ENCODE measurements around the gene NR2C2AP.

NR2C2AP gene

DNA sequence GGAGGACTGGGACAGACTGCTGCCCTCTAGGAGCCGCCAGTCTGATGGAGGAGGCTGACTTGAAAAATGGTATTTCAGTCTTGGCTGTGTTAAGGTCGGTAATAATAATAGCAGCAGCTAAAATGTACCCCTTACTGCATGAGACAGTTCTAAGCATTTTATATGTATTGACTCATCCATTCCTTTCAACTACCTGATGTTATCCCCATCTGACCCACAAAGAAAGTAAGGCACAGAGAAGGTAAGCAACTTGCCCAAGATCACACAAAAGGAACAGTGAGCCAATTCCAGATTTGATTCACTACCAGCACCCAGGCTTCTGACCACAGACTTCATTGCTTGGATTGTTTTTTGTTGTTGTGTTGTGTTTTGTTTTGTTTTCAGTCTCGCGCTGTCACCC, 12.6 kb upstream of the NR2C2AP start:
- no peak for DNase-seq (ENCODE audit: low read depth)
- H3K4me3 ChIP-seq (ENCODE audit: low read length): no peak overlapping the region
- TF ChIP-seq, protein P1, sequence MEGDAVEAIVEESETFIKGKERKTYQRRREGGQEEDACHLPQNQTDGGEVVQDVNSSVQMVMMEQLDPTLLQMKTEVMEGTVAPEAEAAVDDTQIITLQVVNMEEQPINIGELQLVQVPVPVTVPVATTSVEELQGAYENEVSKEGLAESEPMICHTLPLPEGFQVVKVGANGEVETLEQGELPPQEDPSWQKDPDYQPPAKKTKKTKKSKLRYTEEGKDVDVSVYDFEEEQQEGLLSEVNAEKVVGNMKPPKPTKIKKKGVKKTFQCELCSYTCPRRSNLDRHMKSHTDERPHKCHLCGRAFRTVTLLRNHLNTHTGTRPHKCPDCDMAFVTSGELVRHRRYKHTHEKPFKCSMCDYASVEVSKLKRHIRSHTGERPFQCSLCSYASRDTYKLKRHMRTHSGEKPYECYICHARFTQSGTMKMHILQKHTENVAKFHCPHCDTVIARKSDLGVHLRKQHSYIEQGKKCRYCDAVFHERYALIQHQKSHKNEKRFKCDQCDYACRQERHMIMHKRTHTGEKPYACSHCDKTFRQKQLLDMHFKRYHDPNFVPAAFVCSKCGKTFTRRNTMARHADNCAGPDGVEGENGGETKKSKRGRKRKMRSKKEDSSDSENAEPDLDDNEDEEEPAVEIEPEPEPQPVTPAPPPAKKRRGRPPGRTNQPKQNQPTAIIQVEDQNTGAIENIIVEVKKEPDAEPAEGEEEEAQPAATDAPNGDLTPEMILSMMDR (conservative IDR thresholded peaks at IDR 0.05; ENCODE audit: low read depth, low read length): no peak

DNA sequence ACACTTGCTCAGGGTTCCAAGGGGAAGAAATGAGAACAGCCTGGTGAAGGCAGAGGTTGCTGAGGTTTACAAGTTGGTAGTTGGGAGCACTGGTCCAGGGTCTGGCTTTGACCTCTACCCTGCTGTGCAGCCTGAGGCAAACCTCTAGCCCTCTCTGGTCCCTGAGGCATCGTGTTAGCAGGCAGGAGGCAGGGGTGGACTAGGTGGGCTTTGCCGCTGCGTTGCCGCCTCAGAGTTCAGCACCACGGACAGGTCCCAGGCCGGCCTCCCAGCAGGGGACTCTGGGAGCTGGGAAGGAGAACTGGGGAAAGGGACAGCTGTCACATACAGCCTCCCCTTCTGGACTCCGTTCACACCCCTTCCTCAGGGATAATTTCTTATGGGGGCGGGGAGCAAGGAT, 11.7 kb upstream of the NR2C2AP start:
- DNase-seq (ENCODE audit: low read depth): no peak
- no peak overlapping the region for H3K4me3 ChIP-seq (ENCODE audit: low read length)
- TF ChIP-seq, protein P1 (conservative IDR thresholded peaks at IDR 0.05; ENCODE audit: low read depth, low read length): no peak

DNA sequence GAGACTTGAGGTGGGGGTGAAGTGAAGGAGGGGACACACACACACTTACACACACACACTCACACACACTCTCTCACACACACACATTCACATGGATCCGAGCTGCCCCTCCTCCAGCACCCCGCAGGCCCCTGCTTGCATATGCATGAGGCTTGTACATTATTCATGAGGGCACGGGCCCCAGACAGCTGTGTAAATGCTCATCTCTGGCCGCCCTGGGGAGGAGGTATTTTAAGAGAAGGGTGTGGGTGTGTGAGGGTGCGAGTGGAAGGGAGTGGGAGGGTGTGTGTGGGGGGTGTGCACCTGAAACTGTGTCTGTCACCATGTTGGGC, 10.9 kb upstream of the NR2C2AP start:
- no peak for DNase-seq (ENCODE audit: low read depth)
- TF ChIP-seq, protein P1 (conservative IDR thresholded peaks at IDR 0.05; ENCODE audit: low read depth, low read length): no peak
- no peak overlapping the region for H3K4me3 ChIP-seq (ENCODE audit: low read length)

DNA sequence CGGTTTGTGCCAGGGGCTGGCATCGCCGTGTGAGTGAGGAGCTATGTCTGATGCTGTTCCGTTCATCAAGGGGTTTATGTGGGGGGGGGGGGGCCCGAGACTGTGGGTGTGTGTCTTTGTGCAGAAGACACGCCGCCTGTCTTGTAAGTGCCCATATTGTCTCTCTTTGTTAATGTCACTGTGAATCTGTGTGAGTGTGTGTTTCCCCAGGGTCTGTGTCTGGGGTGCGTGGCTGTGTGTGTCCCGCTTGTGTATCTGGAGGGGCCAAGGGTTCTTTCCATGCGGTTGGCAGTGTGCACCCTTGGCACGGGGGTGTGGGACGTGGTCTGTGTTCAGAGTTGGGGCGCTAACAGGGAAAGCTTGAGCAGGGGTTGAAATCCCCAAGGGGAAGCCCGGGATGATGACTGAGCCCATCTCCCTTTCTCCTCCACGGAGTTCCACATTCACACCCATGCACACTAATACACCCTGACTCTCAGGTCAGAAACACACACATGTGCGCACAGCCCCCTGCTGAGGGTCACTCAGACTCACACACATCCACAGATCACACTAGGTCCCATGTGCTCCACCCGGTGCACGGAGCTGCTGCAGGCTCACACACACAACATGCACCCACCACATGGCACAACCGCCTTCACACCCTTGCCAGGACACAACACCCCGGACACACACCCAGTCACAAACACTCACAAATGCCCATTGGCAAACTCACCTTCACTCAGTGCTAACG, 10.4 kb upstream of the NR2C2AP start:
- TF ChIP-seq, protein P1 (conservative IDR thresholded peaks at IDR 0.05; ENCODE audit: low read depth, low read length): no peak
- DNase-seq (ENCODE audit: low read depth): no peak
- no peak overlapping the region for H3K4me3 ChIP-seq (ENCODE audit: low read length)

DNA sequence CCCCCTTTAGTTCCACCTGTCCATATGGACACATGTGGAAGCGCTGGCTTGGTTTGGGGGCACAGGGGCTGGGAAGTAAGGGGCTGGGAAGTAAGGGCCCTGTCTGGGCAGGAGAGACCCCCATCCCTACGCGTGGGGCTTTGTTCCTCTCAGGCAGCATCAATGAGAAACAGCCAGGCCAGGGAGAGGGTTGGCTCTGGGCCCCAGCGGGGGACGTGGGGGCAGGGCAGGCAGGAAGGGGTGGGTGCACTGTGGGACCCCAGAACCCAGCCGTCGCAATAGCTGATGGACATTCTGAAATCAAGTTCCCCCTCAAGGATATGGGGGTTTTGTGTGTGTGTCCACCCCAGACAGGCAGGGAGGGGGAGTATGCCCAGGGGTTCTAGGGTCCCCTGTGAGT, 9.7 kb upstream of the NR2C2AP start:
- TF ChIP-seq, protein P1 (conservative IDR thresholded peaks at IDR 0.05; ENCODE audit: low read depth, low read length): no peak
- no peak for DNase-seq (ENCODE audit: low read depth)
- H3K4me3 ChIP-seq (ENCODE audit: low read length): no peak overlapping the region

DNA sequence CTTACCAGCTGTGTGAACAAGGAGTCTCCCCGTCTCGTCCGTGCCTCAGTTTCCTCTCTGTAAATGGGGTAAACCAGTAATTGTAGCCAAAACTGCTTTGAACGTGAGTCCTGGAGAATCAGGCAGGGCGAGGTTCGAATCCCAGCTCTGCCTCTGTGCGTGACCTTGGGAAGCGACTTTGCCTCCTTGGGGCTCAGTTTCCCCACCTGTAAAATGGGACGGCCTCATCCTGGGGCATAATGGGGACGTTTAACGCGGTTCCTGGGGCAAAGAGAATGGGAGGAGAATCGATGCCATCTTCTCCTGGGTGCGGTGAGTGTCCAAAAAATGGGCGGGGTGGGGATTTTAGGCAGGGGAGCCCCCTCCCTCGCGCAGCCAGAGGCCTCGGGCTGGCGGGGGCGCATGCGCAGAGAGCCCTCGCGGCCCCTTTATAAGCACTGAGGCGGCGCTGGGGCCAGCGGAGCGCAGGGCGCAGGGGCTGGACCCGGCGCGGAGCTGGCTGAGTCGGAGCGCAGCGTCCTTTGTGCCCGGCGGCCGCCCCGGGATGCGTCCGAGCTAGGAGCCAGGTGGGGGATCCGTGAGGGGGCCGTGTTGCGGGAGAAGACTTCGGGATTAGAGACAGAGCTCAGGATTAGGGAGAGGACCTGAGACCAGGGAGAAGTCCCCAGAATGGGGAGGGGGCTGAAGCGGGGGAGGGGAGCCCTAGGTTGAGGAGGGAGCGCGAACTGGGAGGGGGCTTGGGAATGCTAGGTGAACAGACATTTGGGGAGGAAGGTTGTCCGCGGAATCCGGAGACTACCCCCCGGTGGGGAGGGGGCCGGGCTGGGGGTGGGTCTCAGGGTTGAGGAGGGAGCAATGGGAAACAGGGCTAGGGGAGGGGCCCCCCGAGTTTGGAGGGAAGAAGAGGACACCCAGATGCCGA, 8.5 kb upstream of the NR2C2AP start, which contains the start of gene NCAN:
TSS of gene NCAN (plus strand) at position 460 of the 922 bp plus-strand sequence. CDS start 4,996 bp downstream, outside the sequence.
- TF ChIP-seq, protein P1 (conservative IDR thresholded peaks at IDR 0.05; ENCODE audit: low read depth, low read length): no peak
- no peak within 1 kb of the TSS for H3K4me3 ChIP-seq (ENCODE audit: low read length)
- no peak for DNase-seq (ENCODE audit: low read depth)

Data from retinal pigment epithelial cell (primary cell).